Measurements from ENCODE around the gene HAUS5.
A peak's percentile ranks its signal among the peaks of the same experiment; 100 is the strongest.
"Not testable (repeated sequence)": the region's sequence is repeated elsewhere in the genome, so short reads cannot be mapped to it uniquely, and the experiment has no call there.

HAUS5 gene

DNA sequence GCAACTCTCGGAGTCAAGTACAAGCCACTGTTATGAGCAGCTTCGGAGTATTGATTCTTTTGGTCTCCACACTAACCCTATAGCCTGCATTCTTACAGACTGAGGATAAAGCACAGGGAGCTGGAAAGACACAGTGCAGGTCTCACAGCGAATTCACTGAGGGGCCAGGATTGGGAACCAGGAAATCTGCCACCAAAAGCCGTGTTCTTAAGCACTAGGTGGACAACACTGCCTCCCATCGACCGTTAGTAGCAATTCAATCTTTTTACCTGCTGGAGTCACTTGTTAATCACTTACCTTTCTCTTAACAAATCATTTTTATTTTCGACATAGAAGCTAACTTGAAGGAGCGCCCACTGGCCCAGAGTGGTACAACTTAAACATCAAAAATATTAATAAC is 20.3 kb upstream of the HAUS5 start:
- no peak overlapping the region for H3K27ac ChIP-seq
- TF ChIP-seq, protein P1, sequence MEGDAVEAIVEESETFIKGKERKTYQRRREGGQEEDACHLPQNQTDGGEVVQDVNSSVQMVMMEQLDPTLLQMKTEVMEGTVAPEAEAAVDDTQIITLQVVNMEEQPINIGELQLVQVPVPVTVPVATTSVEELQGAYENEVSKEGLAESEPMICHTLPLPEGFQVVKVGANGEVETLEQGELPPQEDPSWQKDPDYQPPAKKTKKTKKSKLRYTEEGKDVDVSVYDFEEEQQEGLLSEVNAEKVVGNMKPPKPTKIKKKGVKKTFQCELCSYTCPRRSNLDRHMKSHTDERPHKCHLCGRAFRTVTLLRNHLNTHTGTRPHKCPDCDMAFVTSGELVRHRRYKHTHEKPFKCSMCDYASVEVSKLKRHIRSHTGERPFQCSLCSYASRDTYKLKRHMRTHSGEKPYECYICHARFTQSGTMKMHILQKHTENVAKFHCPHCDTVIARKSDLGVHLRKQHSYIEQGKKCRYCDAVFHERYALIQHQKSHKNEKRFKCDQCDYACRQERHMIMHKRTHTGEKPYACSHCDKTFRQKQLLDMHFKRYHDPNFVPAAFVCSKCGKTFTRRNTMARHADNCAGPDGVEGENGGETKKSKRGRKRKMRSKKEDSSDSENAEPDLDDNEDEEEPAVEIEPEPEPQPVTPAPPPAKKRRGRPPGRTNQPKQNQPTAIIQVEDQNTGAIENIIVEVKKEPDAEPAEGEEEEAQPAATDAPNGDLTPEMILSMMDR (conservative IDR thresholded peaks at IDR 0.05) = peak; percentile 67

DNA sequence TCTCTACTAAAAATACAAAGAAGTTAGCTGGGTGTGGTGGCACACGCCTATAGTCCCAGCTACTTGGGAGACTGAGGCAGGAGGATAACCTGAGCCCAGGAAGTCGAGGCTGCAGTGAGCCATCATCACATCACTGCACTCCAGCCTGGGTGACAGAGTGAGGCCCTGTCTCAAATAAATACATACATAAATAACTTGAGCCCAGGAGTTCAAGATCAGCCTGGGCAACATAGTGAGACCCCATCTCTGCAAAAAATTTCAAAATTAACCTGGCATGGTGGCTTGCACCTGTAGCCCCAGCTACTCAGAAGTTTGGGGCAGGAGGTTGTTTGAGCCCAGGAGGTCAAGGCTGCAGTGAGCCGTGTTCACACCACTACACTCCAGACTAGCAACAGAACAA is 17.5 kb upstream of the HAUS5 start:
- H3K27ac ChIP-seq = not testable (repeated sequence)

DNA sequence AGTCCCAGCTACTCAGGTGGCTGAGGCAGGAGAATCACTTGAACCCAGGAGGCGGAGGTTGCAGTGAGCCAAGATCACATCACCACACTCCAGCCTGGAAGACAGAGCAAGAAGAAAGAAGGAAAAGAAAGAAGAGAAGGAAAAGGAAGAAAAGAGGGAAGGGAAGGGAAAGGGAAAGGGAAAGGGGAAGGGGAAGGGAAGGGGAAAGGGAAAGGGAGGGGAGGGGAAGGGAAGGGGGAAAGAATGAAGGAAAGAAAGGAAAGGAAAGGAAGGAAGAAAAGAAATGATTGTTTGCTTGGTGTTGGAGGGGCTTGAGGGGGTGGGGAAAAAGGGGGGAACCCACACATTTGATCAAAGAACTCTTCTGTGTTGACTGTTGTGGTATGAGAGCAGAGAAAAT is 16.6 kb upstream of the HAUS5 start:
- no peak overlapping the region for H3K27ac ChIP-seq
- TF ChIP-seq, protein P1 (conservative IDR thresholded peaks at IDR 0.05) = no peak

DNA sequence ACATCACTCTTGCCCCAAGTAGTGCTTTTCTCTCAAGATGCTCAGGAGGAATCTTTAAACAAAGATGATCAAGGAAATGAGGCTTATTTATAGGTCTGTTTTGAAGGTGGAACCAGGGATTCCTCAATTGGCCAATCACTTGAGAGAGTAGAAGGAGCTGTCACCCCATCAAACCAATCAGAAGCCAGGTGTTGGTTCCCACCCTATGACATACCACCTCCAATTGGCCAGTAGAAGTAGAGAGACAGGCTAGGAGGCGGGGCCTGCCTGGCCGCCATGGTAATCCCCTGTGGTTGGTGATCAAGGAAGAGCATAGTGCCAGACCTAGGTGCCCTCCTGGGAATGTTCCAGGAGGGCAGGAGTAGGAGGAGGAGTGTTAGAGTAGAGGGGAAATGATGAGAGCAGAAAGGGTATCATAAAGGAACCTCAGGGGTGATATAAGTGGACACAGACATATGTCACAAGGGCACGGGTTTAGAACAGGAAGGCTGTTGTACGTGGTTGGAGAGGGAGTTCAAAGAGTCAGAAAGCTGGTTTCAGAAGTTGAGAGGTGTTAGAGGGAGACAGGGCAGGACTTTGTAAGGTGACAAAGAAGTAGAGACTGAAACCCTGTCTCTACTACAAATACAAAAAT is 16.1 kb upstream of the HAUS5 start:
- H3K27ac ChIP-seq = no peak overlapping the region
- TF ChIP-seq, protein P1 (conservative IDR thresholded peaks at IDR 0.05) = no peak

DNA sequence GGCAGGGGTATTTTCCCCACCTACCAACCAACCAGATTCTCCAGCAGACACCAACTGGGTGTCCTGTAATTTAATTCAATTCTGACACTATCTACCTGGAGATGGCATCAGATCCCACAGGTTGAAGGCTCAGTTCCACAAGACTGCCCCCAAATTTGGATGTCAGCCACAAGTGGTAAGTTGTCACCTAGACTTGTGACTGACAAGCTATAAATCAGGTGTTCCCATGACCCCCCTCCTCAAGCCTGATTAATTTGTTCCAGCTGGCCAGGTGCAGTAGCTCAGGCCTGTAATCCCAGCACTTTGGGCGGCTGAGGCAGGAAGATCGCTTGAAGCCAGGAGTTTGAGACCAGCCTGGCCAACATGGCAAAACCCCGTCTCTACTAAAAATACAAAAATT is 10.6 kb upstream of the HAUS5 start:
- TF ChIP-seq, protein P1 (conservative IDR thresholded peaks at IDR 0.05) = no peak
- no peak overlapping the region for H3K27ac ChIP-seq

DNA sequence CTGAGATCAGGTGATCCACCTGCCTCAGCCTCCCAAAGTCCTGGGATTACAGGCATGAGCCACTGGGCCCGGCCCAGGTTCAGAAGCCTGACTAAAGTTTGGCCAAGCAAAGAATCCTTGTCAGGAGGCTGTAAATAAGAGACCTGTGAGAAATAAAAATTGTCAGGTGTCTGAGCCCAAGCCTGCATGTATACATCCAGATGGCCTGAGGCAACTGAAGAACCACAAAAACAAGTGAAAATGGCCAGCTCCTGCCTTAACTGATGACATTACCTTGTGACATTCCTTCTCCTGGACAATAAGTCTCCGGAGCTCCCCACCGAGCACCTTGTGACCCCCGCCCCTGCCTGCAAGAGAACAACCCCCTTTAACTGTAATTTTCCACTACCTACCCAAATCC is 8.1 kb upstream of the HAUS5 start:
- not testable (repeated sequence) for H3K27ac ChIP-seq

DNA sequence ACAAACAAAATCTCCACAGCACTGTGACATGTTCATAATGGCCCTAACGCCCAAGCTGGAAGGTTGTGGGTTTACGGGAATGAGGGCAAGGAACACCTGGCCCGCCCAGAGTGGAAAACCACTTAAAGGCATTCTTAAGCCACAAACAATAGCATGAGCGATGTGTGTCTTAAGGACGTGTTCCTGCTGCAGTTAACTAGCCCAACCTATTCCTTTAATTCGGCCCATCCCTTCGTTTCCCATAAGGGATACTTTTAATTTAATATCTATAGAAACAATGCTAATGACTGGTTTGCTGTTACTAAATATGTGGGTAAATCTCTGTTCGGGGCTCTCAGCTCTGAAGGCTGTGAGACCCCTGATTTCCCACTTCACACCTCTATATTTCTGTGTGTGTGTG is 5.4 kb upstream of the HAUS5 start:
- not testable (repeated sequence) for H3K27ac ChIP-seq

DNA sequence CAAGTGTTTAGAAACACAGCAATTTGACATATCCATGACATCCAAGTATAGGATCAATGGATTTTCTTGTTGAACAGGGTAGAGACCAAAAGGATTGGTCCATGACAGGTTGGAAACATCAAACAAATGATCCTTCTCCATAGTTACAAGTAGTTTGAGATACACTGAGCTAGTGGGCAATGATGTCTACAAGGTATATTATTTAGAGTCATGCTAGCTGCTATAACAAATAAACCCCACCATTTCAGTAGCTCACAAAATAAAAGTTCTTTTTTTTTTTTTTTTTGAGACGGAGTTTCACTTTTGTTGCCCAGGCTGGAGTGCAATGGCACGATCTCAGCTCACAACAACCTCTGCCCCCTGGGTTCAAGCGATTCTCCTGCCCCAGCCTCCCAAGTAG is 4.9 kb upstream of the HAUS5 start:
- TF ChIP-seq, protein P1 (conservative IDR thresholded peaks at IDR 0.05) = no peak
- no peak overlapping the region for H3K27ac ChIP-seq

DNA sequence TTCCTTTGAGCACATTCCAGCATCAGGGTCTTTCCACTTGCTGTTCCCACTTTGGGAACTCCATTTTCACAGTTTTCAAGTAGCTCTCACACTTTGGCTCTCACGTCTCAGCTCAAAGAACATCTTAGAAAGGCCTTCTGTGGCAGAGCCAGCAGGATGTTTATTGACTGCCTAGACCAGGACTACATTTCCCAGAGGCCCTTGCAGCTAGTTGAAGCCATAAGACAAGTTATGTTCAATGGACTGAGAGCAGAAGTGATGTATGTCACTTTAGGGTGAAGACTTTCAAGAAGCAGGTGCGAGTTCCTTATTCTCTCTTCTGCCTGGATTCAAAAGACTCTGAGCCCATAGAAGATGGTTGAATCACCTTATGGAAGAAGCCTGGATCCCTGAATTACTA is 4.3 kb upstream of the HAUS5 start:
- H3K27ac ChIP-seq = no peak overlapping the region
- TF ChIP-seq, protein P1 (conservative IDR thresholded peaks at IDR 0.05) = no peak
